Heart left ventricle (tissue), 16 donors: Measurements from ENCODE around the gene KCNH1. TPM values are rescaled to one million over a fixed set of nuclear protein-coding genes. Genes with fewer than 3 reads are reported as not detected.

Experiments
- ATAC-seq, 4 donors: fragments of 200-7000 bp; cut with Tn5 transposase; one replicate each; pipeline ENCODE4 v1.9.1; 2020 to 2022; ENCODE audit warnings: moderate library complexity in 4 of 4, mild to moderate bottlenecking in 3 of 4, moderate number of reproducible peaks in 1 of 4
- DNase-seq, 5 donors: peaks; one replicate each; pipeline ENCODE4 v3.0.0-alpha.2; 2020
- H3K27ac ChIP-seq, 12 donors: fragments of 200-600 bp; sonication (generic) in 4 of 12; one replicate each; pipeline versions ENCODE4 v1.5.0 to v1.8.0; 2016 to 2022; ENCODE audit warnings: mild to moderate bottlenecking in 2 of 12
- H3K27me3 ChIP-seq, 9 donors: fragments of 200-600 bp; sonication (generic) in 2 of 9; one replicate each; pipeline versions ENCODE4 v1.5.1 to v1.8.0; 2016 to 2022; ENCODE audit warnings: mild to moderate bottlenecking in 3 of 9
- H3K36me3 ChIP-seq, 9 donors: fragments of 200-600 bp; sonication (generic) in 2 of 9; one replicate each; pipeline versions ENCODE4 v1.5.0 to v1.8.0; 2018 to 2022; ENCODE audit warnings: mild to moderate bottlenecking in 2 of 9
- H3K4me1 ChIP-seq, 12 donors: fragments of 200-600 bp; sonication (generic) in 4 of 12; one replicate each; pipeline versions ENCODE4 v1.5.0 to v1.8.0; 2016 to 2022; ENCODE audit warnings: mild to moderate bottlenecking in 3 of 12
- H3K4me3 ChIP-seq, 12 donors: fragments of 200-600 bp; sonication (generic) in 4 of 12; one replicate each; pipeline versions ENCODE4 v1.5.0 to v1.8.0; 2017 to 2022; ENCODE audit warnings: mild to moderate bottlenecking in 9 of 12, moderate library complexity in 4 of 12
- H3K9me3 ChIP-seq, 12 donors: fragments of 200-600 bp; sonication (generic) in 4 of 12; one replicate each; pipeline versions ENCODE4 v1.5.0 to v1.8.0; 2016 to 2022; ENCODE audit warnings: mild to moderate bottlenecking in 1 of 12
- POLR2A ChIP-seq, 2 donors: fragments of 450-650 bp; IDR thresholded peaks; one replicate each; pipeline ENCODE4 v1.6.1; 2017; ENCODE audit warnings: antibody characterized with exemption in 2 of 2, mild to moderate bottlenecking in 2 of 2, moderate library complexity in 2 of 2
- WGBS, 4 donors: extraction: QIAGEN DNeasy Blood & Tissue Kit in 2 of 4; methylation state at CpG; one replicate each; pipeline versions ENCODE4 v1.1.5 to v1.1.7; 2013 to 2018; 5-methylcytosine and 5-hydroxymethylcytosine counted together
- intact Hi-C, 10 donors: fragments of 100-400 bp; cut with DNase I; formaldehyde crosslinking; loops; one replicate each; pipeline versions ENCODE4 v1.11.1 to v1.14.2; 2022
- polyA plus RNA-seq, 2 donors: library from polyadenylated mRNA; stranded (reverse); fragments of 200-250 nt; gene quantifications; one replicate each; pipeline ENCODE4 v1.2.3, GENCODE V29; 2013
- total RNA-seq, 9 donors: library from RNA; depleted of rRNA in 2 of 9; stranded (reverse); fragments of >200 nt in 2 of 9; fragmentation: NEBNext Ultra II Directional in 3 of 9; extraction: Animal tissue kit (Norgen Biotek cat#: 25700) in 3 of 9; gene quantifications; one replicate each; pipeline versions ENCODE4 v1.1.0 to v1.2.4, GENCODE V29; 2016 to 2023
- TF ChIP-seq, protein P1 (sequence below), 12 donors: fragments of 200-600 bp; sonication (generic) in 4 of 12; IDR thresholded peaks; one replicate each; pipeline versions ENCODE4 v1.5.0 to v1.8.0; 2018 to 2022; ENCODE audit warnings: antibody characterized with exemption in 12 of 12, mild to moderate bottlenecking in 5 of 12
- donor health status: ischemic (EF 13 %, LVEDD 7.1; RV severe dilation, severe dysfunction).
- donor health status: healthy with polysubstance abuse.
- donor health status: DM: no; HTN: yes; CAD: no.
- donor health status: DM: no; HTN: no; CAD: no.
- donor health status: ischemic (EF 25% LVEDD 6.9; RV normal size, moderate dysfunction).
- donor health status: ischemic (EF 25% LVEDD 5.7; RV mildly dilated, moderate dysfunction).
- donor health status: healthy.
- donor health status: DM: yes; HTN: yes; CAD: no.
- donor health status: ischemic (EF 35%, LVEDD 5.7; RV mildly dilated, moderate dysfunction).
- donor health status: nonischemic (EF 11% LVEDD 7.7; RV severe dilation, severe dysfunction).
- donor health status: DM: yes; HTN: yes; CAD: no.
- donor health status: PGD.
- donor health status: ischemic (EF 29% LVEDD 5.4; RV normal size, mild dysfunction).
- donor health status: nonischemic (EF 23%, LVEDD 6.1; RV moderate dilation, normal function).

The KCNH1 gene
- total and polyA plus RNA-seq, 11 donors, result 0.03 TPM; not detected in 10

DNA sequence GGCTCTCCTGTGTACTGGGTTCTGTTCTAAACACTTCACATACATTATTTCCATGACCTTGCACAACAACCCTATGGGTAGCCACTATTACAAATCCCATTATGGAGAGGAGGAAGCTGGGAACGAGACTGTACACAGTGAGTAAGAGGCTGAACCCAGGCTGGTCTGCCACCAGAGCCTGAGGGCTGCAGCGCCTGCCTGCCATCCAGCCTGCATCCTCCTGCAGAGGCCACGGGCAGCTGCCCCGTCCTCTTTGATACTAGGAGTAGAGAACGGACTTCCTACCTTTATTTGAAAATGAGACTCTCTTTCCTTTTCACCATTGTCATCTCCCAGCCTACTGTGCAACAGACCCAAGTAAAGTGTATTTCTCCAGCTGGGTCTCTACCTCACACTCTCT, 435.3 kb downstream of the KCNH1 start:
- H3K27me3 ChIP-seq, result peaks cover 0 to 6% (median 0%) of the 10 kb centered on the region in 9 donors
- ATAC-seq, result no peak
- H3K4me1 ChIP-seq, result no peaks in the 10 kb centered on the region
- H3K36me3 ChIP-seq, result no peaks in the 10 kb centered on the region
- TF ChIP-seq, protein P1, sequence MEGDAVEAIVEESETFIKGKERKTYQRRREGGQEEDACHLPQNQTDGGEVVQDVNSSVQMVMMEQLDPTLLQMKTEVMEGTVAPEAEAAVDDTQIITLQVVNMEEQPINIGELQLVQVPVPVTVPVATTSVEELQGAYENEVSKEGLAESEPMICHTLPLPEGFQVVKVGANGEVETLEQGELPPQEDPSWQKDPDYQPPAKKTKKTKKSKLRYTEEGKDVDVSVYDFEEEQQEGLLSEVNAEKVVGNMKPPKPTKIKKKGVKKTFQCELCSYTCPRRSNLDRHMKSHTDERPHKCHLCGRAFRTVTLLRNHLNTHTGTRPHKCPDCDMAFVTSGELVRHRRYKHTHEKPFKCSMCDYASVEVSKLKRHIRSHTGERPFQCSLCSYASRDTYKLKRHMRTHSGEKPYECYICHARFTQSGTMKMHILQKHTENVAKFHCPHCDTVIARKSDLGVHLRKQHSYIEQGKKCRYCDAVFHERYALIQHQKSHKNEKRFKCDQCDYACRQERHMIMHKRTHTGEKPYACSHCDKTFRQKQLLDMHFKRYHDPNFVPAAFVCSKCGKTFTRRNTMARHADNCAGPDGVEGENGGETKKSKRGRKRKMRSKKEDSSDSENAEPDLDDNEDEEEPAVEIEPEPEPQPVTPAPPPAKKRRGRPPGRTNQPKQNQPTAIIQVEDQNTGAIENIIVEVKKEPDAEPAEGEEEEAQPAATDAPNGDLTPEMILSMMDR (IDR thresholded peaks at IDR 0.05), result no peak
- TF ChIP-seq POLR2A (IDR thresholded peaks at IDR 0.05), result no peak
- H3K4me3 ChIP-seq, result no peak overlapping the region
- no peak overlapping the region for H3K27ac ChIP-seq
- peaks cover 0 to 3% (median 0%) of the 10 kb centered on the region in 12 donors for H3K9me3 ChIP-seq
- 88 to 94% (median 90%) methylated on average over 5 of the region's 5 CpGs for WGBS, 4 donors
- intact Hi-C loops, result no loop called here
- no peak for DNase-seq

DNA sequence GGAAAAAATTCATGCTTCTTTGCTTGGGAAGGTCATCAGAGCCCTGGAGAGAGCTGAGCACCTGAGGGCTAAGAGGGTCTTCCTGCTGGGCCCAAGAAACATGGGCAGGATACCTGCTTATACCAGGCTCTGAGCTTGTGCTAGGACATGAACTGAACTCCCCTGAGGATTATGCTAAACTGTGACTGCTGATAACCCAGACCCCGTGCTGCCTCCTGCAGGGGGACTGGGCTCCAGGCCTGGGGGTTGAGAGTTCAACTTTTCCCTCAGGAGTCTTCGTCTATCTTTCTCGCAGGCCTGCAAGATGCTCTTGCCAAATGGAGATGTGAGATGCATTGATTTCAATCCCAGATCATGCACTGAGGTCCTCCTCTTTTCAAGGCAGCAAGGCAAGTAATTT, 436.8 kb downstream of the KCNH1 start:
- DNase-seq (no peak), ATAC-seq (no peak)
- H3K36me3 ChIP-seq, result no peaks in the 10 kb centered on the region
- intact Hi-C loops, result no loop called here
- no peak overlapping the region for H3K4me3 ChIP-seq
- WGBS, 4 donors, result 41 to 88% (median 57%) methylated on average over 2 to 3 of the region's 3 CpGs
- H3K27ac ChIP-seq, result no peak overlapping the region
- no peak for TF ChIP-seq POLR2A (IDR thresholded peaks at IDR 0.05)
- TF ChIP-seq, protein P1 (IDR thresholded peaks at IDR 0.05), result no peak
- peaks cover 0 to 6% (median 0%) of the 10 kb centered on the region in 9 donors for H3K27me3 ChIP-seq
- no peaks in the 10 kb centered on the region for H3K4me1 ChIP-seq
- H3K9me3 ChIP-seq, result peaks cover 0 to 3% (median 0%) of the 10 kb centered on the region in 12 donors

DNA sequence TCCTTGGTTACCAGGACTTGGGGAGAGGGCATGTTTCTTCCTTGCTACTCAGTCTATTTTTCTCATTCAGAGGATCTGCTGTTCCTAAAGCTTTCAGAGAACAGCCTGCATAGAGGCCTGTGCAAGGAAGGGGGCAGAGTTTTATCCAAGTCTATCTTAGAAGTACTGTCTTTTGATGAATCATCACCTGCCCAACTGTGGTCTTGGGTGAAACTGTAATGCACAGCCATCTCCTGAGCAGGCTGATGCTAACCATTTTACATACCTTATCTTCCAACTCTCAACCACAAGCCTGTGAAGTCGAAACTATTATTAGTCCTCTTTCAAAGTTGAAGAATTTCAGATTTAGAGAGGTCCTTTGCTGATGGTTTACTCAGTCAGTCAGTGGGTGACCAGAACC, 437.2 kb downstream of the KCNH1 start:
- WGBS, 4 donors, result 41 to 50% (median 48%) methylated on average over 1 of the region's 1 CpG
- H3K4me3 ChIP-seq, result no peak overlapping the region
- intact Hi-C loops, result no loop called here
- no peaks in the 10 kb centered on the region for H3K36me3 ChIP-seq
- peaks cover 0 to 6% (median 0%) of the 10 kb centered on the region in 9 donors for H3K27me3 ChIP-seq
- ATAC-seq (no peak), DNase-seq (no peak)
- H3K9me3 ChIP-seq, result peaks cover 0 to 2% (median 0%) of the 10 kb centered on the region in 12 donors
- TF ChIP-seq, protein P1 (IDR thresholded peaks at IDR 0.05), result no peak
- TF ChIP-seq POLR2A (IDR thresholded peaks at IDR 0.05), result no peak
- no peaks in the 10 kb centered on the region for H3K4me1 ChIP-seq
- no peak overlapping the region for H3K27ac ChIP-seq

DNA sequence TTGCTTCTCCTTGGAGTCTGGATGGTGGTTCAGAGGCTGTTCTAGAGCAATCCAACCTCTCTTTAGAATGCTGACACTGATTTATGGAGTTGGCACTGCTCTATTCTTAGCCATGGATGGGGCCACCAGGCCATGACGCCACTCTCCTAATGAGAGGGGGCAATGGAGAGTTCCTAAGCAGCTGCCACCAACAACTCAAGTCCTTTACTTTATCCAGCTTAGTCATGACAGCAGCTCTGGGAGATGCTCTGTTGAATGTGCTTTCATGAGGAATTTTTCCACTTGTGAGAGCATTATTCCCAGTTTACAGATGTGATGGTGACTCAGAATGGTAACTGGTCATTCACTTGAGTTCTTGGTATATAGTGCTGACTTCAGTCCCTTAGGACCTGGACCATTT, 438.9 kb downstream of the KCNH1 start:
- ATAC-seq (no peak), DNase-seq (no peak)
- Histone ChIP-seq H3K4me1 (no peaks in the 10 kb centered on the region), H3K4me3 (no peak overlapping the region), H3K9me3 (no peaks in the 10 kb centered on the region), H3K27ac (no peak overlapping the region), H3K36me3 (no peaks in the 10 kb centered on the region), H3K27me3 (peaks cover 0 to 6% (median 0%) of the 10 kb centered on the region in 9 donors)
- 67 to 84% (median 80%) methylated on average over 1 of the region's 1 CpG for WGBS, 4 donors
- intact Hi-C loops, result no loop called here
- no peak for TF ChIP-seq POLR2A (IDR thresholded peaks at IDR 0.05)

DNA sequence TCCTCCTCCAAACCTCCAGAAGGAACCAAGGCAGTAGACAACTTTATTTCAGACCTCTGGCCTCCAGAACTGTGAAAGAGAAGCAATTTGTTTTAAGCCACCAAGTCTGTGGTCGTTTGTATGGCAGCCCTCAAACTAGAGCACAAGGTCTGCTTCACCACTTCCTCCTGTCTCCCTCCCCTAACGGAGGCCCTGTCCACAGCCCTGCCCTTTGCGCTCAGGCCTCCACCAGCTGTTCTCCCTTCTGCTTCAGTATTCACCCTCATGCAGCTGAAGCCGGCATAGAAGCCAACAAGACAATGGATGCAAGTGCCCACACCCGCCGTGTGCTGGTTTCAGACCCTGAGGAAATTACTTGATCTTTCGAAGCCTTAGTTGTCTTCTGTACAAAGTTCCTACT, 441.2 kb downstream of the KCNH1 start:
- intact Hi-C loops, result no loop called here
- TF ChIP-seq, protein P1 (IDR thresholded peaks at IDR 0.05), result no peak
- TF ChIP-seq POLR2A (IDR thresholded peaks at IDR 0.05), result no peak
- no peak overlapping the region for H3K4me3 ChIP-seq
- H3K27ac ChIP-seq, result no peak overlapping the region
- peaks cover 0 to 6% (median 0%) of the 10 kb centered on the region in 9 donors for H3K27me3 ChIP-seq
- H3K36me3 ChIP-seq, result no peaks in the 10 kb centered on the region
- DNase-seq (no peak), ATAC-seq (no peak)
- H3K4me1 ChIP-seq, result no peaks in the 10 kb centered on the region
- WGBS, 4 donors, result 62 to 77% (median 71%) methylated on average over 7 of the region's 7 CpGs
- H3K9me3 ChIP-seq, result no peaks in the 10 kb centered on the region
